H9 (cell line): Measurements from ENCODE around the gene ZMYND8. TPM values are rescaled to one million over a fixed set of nuclear protein-coding genes. Genes with fewer than 3 reads are reported as not detected.

Source experiments
- DNase-seq: peaks from one replicate; pipeline ENCODE4 v3.0.0-alpha.2; 2017
- H2AFZ ChIP-seq: one replicate; pipeline ENCODE4 v1.6.1; 2013; ENCODE audit warnings: mild to moderate bottlenecking, low read length, control low read depth, moderate library complexity
- H2AK5ac ChIP-seq: 2 replicates; pipeline ENCODE4 v1.6.1; 2013; ENCODE audit warnings: low read length, control low read depth, mixed read lengths; ENCODE audit not compliant: insufficient read length
- H2BK120ac ChIP-seq: one replicate; pipeline ENCODE4 v1.6.1; 2013; ENCODE audit warnings: low read depth, mild to moderate bottlenecking, low read length, control low read depth, inconsistent platforms; ENCODE audit not compliant: poor library complexity, severe bottlenecking
- H2BK12ac ChIP-seq: 2 replicates; pipeline ENCODE4 v1.6.1; 2013; ENCODE audit warnings: low read length, control low read depth, mixed read lengths, low read depth; ENCODE audit not compliant: insufficient read length
- H2BK15ac ChIP-seq: 2 replicates; pipeline ENCODE4 v1.6.1; 2013; ENCODE audit warnings: low read depth, low read length, control low read depth
- H2BK20ac ChIP-seq: one replicate; pipeline ENCODE4 v1.6.1; 2013; ENCODE audit warnings: low read depth, mild to moderate bottlenecking, low read length, control low read depth, inconsistent platforms; ENCODE audit not compliant: poor library complexity, severe bottlenecking
- H2BK5ac ChIP-seq: 2 replicates; pipeline ENCODE4 v1.6.1; 2013; ENCODE audit warnings: low read length, control low read depth, mixed read lengths; ENCODE audit not compliant: insufficient read length
- H3K14ac ChIP-seq: 2 replicates; pipeline ENCODE4 v1.6.1; 2013; ENCODE audit warnings: low read length, control low read depth; ENCODE audit not compliant: insufficient read depth
- H3K18ac ChIP-seq: 2 replicates; pipeline ENCODE4 v1.6.1; 2013; ENCODE audit warnings: low read depth, mild to moderate bottlenecking, mixed read lengths, low read length, control low read depth; ENCODE audit not compliant: insufficient read length
- H3K23ac ChIP-seq: 2 replicates; pipeline ENCODE4 v1.6.1; 2013; ENCODE audit warnings: low read length, control low read depth, mixed read lengths, low read depth; ENCODE audit not compliant: insufficient read length
- H3K23me2 ChIP-seq: 2 replicates; pipeline ENCODE4 v1.6.1; 2013; ENCODE audit warnings: low read depth, mild to moderate bottlenecking, mixed read lengths, low read length, control low read depth; ENCODE audit not compliant: insufficient read length, poor library complexity, severe bottlenecking
- H3K27ac ChIP-seq: 2 replicates; pipeline ENCODE4 v1.5.1; 2013; ENCODE audit warnings: low read length, control low read depth, mixed read lengths, low read depth; ENCODE audit not compliant: insufficient read length
- H3K27me3 ChIP-seq: 2 replicates; pipeline ENCODE4 v1.6.1; 2013; ENCODE audit warnings: low read length, control low read depth, inconsistent platforms; ENCODE audit not compliant: insufficient read depth
- H3K4ac ChIP-seq: 2 replicates; pipeline ENCODE4 v1.6.1; 2013; ENCODE audit warnings: low read depth, mild to moderate bottlenecking, control low read depth, inconsistent platforms, low read length, moderate library complexity
- H3K4me1 ChIP-seq: 2 replicates; pipeline ENCODE4 v1.6.1; 2013; ENCODE audit warnings: low read length, control low read depth, inconsistent platforms; ENCODE audit not compliant: insufficient read depth
- H3K4me2 ChIP-seq: 2 replicates; pipeline ENCODE4 v1.6.1; 2013; ENCODE audit warnings: low read length, control low read depth, mixed read lengths; ENCODE audit not compliant: insufficient read length, insufficient read depth
- H3K56ac ChIP-seq: 2 replicates; pipeline ENCODE4 v1.6.1; 2013; ENCODE audit warnings: low read depth, mild to moderate bottlenecking, mixed read lengths, low read length, control low read depth; ENCODE audit not compliant: insufficient read length
- H3K79me1 ChIP-seq: 2 replicates; pipeline ENCODE4 v1.6.1; 2013; ENCODE audit warnings: low read depth, mild to moderate bottlenecking, moderate library complexity, low read length, control low read depth, inconsistent platforms; ENCODE audit not compliant: insufficient read depth, poor library complexity, severe bottlenecking
- H3K79me2 ChIP-seq: 2 replicates; pipeline ENCODE4 v1.6.1; 2013; ENCODE audit warnings: low read length, control low read depth, inconsistent platforms; ENCODE audit not compliant: insufficient read depth
- H3K9ac ChIP-seq: 2 replicates; pipeline ENCODE4 v1.6.1; 2013; ENCODE audit warnings: low read length, control low read depth, mixed read lengths; ENCODE audit not compliant: insufficient read length; ENCODE audit errors: extremely low read depth
- H3K9me3 ChIP-seq: one replicate; pipeline ENCODE4 v1.6.1; 2013; ENCODE audit warnings: low read depth, low read length, inconsistent platforms; ENCODE audit not compliant: control insufficient read depth
- H3T11ph ChIP-seq: one replicate; pipeline ENCODE4 v1.6.1; 2013; ENCODE audit warnings: mild to moderate bottlenecking, low read length, control low read depth, inconsistent platforms
- H4K20me1 ChIP-seq: one replicate; pipeline ENCODE4 v1.6.1; 2013; ENCODE audit not compliant: control insufficient read depth, insufficient read length, insufficient read depth
- H4K5ac ChIP-seq: 2 replicates; pipeline ENCODE4 v1.6.1; 2013; ENCODE audit warnings: low read depth, mild to moderate bottlenecking, mixed read lengths, low read length, control low read depth; ENCODE audit not compliant: insufficient read length
- H4K8ac ChIP-seq: replicated peaks from 2 replicates; pipeline ENCODE4 v1.6.1; 2013; ENCODE audit warnings: low read length, control low read depth, mixed read lengths, low read depth; ENCODE audit not compliant: insufficient read length
- H4K91ac ChIP-seq: 2 replicates; pipeline ENCODE4 v1.6.1; 2013; ENCODE audit warnings: low read depth, mild to moderate bottlenecking, moderate library complexity, mixed read lengths, low read length, control low read depth; ENCODE audit not compliant: insufficient read length
- H3K27ac Mint-ChIP-seq, 3 experiments: 2 replicates in 2 of 3; 3 replicates in 1 of 3; pipeline ENCODE4 v1.8.0; 2020 to 2021; ENCODE audit warnings: mixed read lengths in 3 of 3, mild to moderate bottlenecking in 1 of 3, moderate library complexity in 1 of 3
- H3K27me3 Mint-ChIP-seq: 2 replicates; pipeline ENCODE4 v1.8.0; 2021; ENCODE audit warnings: low read depth, mild to moderate bottlenecking, moderate library complexity, mixed read lengths
- H3K36me3 Mint-ChIP-seq, 3 experiments: 2 replicates in 2 of 3; 3 replicates in 1 of 3; pipeline ENCODE4 v1.8.0; 2020 to 2021; ENCODE audit warnings: low read depth in 3 of 3, mixed read lengths in 3 of 3; ENCODE audit not compliant: insufficient read depth in 1 of 3
- H3K4me1 Mint-ChIP-seq, 2 experiments: 2 replicates each; pipeline ENCODE4 v1.8.0; 2020; ENCODE audit warnings: mixed read lengths in 2 of 2
- H3K4me3 Mint-ChIP-seq, 2 experiments: 2 replicates in 1 of 2; 3 replicates in 1 of 2; pipeline ENCODE4 v1.8.0; 2020 to 2021; ENCODE audit warnings: mild to moderate bottlenecking in 2 of 2, mixed read lengths in 2 of 2, moderate library complexity in 1 of 2
- H3K9me3 Mint-ChIP-seq, 2 experiments: 2 replicates in 1 of 2; 3 replicates in 1 of 2; pipeline ENCODE4 v1.8.0; 2020; ENCODE audit warnings: mild to moderate bottlenecking in 2 of 2, mixed read lengths in 2 of 2, moderate library complexity in 1 of 2
- CTCF ChIP-seq: fragments of 200-600 bp; sonication (generic); conservative IDR thresholded peaks from 3 replicates; pipeline ENCODE4 v1.8.0; 2021; ENCODE audit warnings: antibody characterized with exemption, mild to moderate bottlenecking
- WGBS: extraction: QIAGEN DNeasy Blood & Tissue Kit; methylation state at CpG from one replicate; pipeline ENCODE4 v1.1.7; 2013; ENCODE audit warnings: missing lambda C conversion rate, low lambda C conversion rate, mixed read lengths; ENCODE audit not compliant: insufficient read length; ENCODE audit errors: extremely low coverage; 5-methylcytosine and 5-hydroxymethylcytosine counted together
- total RNA-seq: library from RNA; stranded (reverse); gene quantifications from 2 replicates; pipeline ENCODE4 v1.2.1, GENCODE V29; 2021

Gene ZMYND8
- total RNA-seq, 1 experiment from 2014 or later, result 158 TPM

DNA sequence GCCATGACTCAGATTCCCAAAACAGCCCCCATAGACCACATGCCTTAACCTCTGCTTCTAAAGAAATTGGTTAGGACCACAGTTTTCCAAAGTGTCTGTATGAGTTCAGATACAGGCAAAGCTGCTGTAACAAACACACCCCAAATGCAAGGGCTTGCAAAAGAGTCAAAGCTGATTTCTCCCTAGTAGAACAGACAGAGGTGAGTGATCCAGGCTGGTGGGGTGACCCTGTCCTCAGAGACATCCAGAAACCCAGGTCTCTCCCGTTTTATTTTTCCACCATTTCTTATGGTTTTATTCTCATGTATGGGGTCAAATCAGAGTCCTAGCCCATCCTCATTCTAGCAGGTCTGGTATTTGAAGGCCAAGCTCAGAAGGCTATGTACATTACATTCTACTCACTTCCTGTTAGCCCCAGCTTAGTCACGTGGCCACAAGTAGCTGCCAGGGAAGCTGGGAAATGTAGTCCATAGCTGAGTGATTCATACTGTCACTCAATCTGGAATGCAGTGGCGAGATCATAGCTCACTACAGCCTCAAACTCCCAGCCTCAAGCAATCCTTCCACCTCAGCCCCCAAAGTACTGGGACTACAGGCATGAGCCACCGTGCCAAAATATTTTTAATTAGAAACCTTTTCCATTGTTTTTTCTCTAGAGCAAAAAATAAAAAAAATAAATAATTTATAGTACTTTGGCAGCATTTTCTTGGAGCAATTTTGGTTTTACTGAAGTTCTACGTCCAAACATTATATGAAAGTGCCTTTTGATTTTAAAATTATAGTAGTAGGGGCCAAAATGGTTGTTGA lies 175.2 kb downstream of the ZMYND8 start:
- Histone ChIP-seq H3K79me2 (no peaks in the 10 kb centered on the region), H3T11ph (no peak overlapping the region), H2BK20ac (no peak overlapping the region), H3K27ac (no peak overlapping the region), H2AK5ac (no peak overlapping the region), H3K27me3 (no peaks in the 10 kb centered on the region), H3K23me2 (no peaks in the 10 kb centered on the region), H2AFZ (peak overlapping the region; percentile 86), H2BK120ac (no peak overlapping the region), H3K4me1 (no peaks in the 10 kb centered on the region), H3K4me2 (no peak overlapping the region), H3K18ac (no peak overlapping the region), H2BK15ac (no peak overlapping the region), H2BK5ac (no peak overlapping the region), H2BK12ac (no peak overlapping the region), H3K4ac (no peak overlapping the region), H3K79me1 (no peaks in the 10 kb centered on the region), H4K20me1 (no peaks in the 10 kb centered on the region), H4K8ac (no peak overlapping the region), H3K23ac (no peak overlapping the region), H3K9ac (no peak overlapping the region), H4K5ac (no peak overlapping the region), H3K9me3 (no peaks in the 10 kb centered on the region), H4K91ac (no peak overlapping the region), H3K14ac (no peak overlapping the region), H3K56ac (no peak overlapping the region)
- no CpG with 5 or more reads among the region's 5 CpGs for WGBS
- Mint-ChIP-seq H3K27me3 (peaks cover 2% of the 10 kb centered on the region), H3K36me3 (peaks cover 0 to 4% (median 3%) of the 10 kb centered on the region in 3 experiments; a peak in 2 of 7 replicates), H3K4me3 (no peak overlapping the region), H3K4me1 (peaks cover 2 to 12% of the 10 kb centered on the region in 2 experiments; a peak in 2 of 4 replicates), H3K27ac (no peak overlapping the region; a peak in 1 of 7 replicates), H3K9me3 (no peaks in the 10 kb centered on the region; a peak in 1 of 5 replicates)
- peak; percentile 70 for DNase-seq
- TF ChIP-seq CTCF, result no peak
